Keratinocyte (primary cell): Measurements from ENCODE around the gene KRT7.

ENCODE experiments used
- CTCF ChIP-seq, 3 experiments: IDR thresholded peaks in 1 of 3; conservative IDR thresholded peaks in 1 of 3; optimal IDR thresholded peaks in 1 of 3; 2 replicates in 2 of 3; 3 replicates in 1 of 3; pipeline versions ENCODE3 to v1.5.1; 2011; ENCODE audit warnings: low read length in 3 of 3, mild to moderate bottlenecking in 3 of 3, moderate library complexity in 2 of 3, control low read depth in 1 of 3, inconsistent platforms in 1 of 3; ENCODE audit not compliant: insufficient read depth in 2 of 3; ENCODE audit errors: extremely low read depth in 1 of 3
- EZH2 ChIP-seq: IDR thresholded peaks from one replicate; pipeline ENCODE4 v1.6.1; 2012; ENCODE audit warnings: inconsistent platforms, mild to moderate bottlenecking, low read length, moderate library complexity

- no peak for TF ChIP-seq CTCF (optimal IDR thresholded peaks at IDR 0.05 in 1 of 3, IDR thresholded peaks at IDR 0.05 in 1 of 3, conservative IDR thresholded peaks at IDR 0.05 in 1 of 3; ENCODE audit: extremely low read depth in 1 of 3, insufficient read depth in 2 of 3, low read length in 3 of 3)
- no peak for TF ChIP-seq EZH2
Observed at GRCh38 chr12:52252728-52253343, 19.8 kb downstream of the KRT7 start.
